Uterus (tissue), 4 donors: ENCODE results near the gene HMOX2. TPM values are rescaled to one million over a fixed set of nuclear protein-coding genes. Genes with fewer than 3 reads are reported as not detected.

Source experiments
- DNase-seq, 2 donors: peaks; one replicate each; pipeline ENCODE4 v3.0.0-alpha.2; 2019 to 2020
- H3K27ac ChIP-seq, 2 donors: fragments of 200-600 bp; sonication (generic); 1 replicate in 1 of 2; 2 replicates in 1 of 2; pipeline ENCODE4 v1.5.1; 2016 to 2018
- H3K27me3 ChIP-seq, 2 donors: fragments of 200-600 bp; sonication (generic); one replicate each; pipeline ENCODE4 v1.5.1; 2018 to 2019; ENCODE audit warnings: control low read depth in 1 of 2
- H3K36me3 ChIP-seq, 2 donors: fragments of 200-600 bp; sonication (generic); one replicate each; pipeline ENCODE4 v1.5.1; 2019; ENCODE audit warnings: control low read depth in 1 of 2
- H3K4me1 ChIP-seq, 2 donors: fragments of 200-600 bp; sonication (generic); one replicate each; pipeline ENCODE4 v1.5.1; 2018 to 2019; ENCODE audit warnings: control low read depth in 1 of 2
- H3K4me3 ChIP-seq, 2 donors: fragments of 200-600 bp; sonication (generic); 1 replicate in 1 of 2; 2 replicates in 1 of 2; pipeline ENCODE4 v1.5.1; 2018 to 2019; ENCODE audit warnings: mild to moderate bottlenecking in 1 of 2
- H3K9me3 ChIP-seq, 2 donors: fragments of 200-600 bp; sonication (generic); one replicate each; pipeline ENCODE4 v1.5.1; 2019; ENCODE audit warnings: control low read depth in 1 of 2
- CTCF ChIP-seq, 4 experiments: fragments of 200-600 bp in 2 of 4; fragments of 450-650 bp in 2 of 4; sonication (generic) in 2 of 4; IDR thresholded peaks; one replicate each; pipeline ENCODE4 v1.5.1; 2016 to 2019; ENCODE audit warnings: antibody characterized with exemption in 4 of 4, mild to moderate bottlenecking in 2 of 4, moderate library complexity in 1 of 4
- POLR2A ChIP-seq, 2 donors: fragments of 450-650 bp; IDR thresholded peaks; one replicate each; pipeline ENCODE4 v1.6.1; 2016; ENCODE audit warnings: antibody characterized with exemption in 2 of 2, mild to moderate bottlenecking in 1 of 2, moderate library complexity in 1 of 2
- intact Hi-C: fragments of 100-400 bp; cut with DNase I; formaldehyde crosslinking; loops from one replicate; pipeline ENCODE4 v1.15.1; 2023; ENCODE audit warnings: low total_unique reads
- total RNA-seq, 4 donors: library from RNA; depleted of rRNA in 3 of 4; stranded (reverse); fragments of >200 nt in 3 of 4; gene quantifications; one replicate each; pipeline versions ENCODE4 v1.1.0 to v1.2.4, GENCODE V29; 2014 to 2023
- donor health status: DM: yes; HTN: yes; CAD: no.

HMOX2 gene
- total RNA-seq, 4 donors from 2014 or later: 13.2 to 43.1 (median 34.1) TPM

- Histone ChIP-seq H3K4me1 (no peaks in the 10 kb centered on the region), H3K27ac (no peak overlapping the region), H3K27me3 (no peaks in the 10 kb centered on the region), H3K9me3 (no peaks in the 10 kb centered on the region), H3K4me3 (no peak overlapping the region), H3K36me3 (no peaks in the 10 kb centered on the region)
- intact Hi-C loops: no loop called here
- TF ChIP-seq POLR2A (IDR thresholded peaks at IDR 0.05) (no peak), CTCF (IDR thresholded peaks at IDR 0.05) (no peak)
- DNase-seq: no peak
These were observed 19.6 kb downstream of the HMOX2 start for GRCh38 chr16:4495766-4496165.

- TF ChIP-seq POLR2A (IDR thresholded peaks at IDR 0.05) (no peak), CTCF (IDR thresholded peaks at IDR 0.05) (no peak)
- no peak for DNase-seq
- Histone ChIP-seq H3K27ac (no peak overlapping the region), H3K27me3 (no peaks in the 10 kb centered on the region), H3K4me1 (peaks cover 0 to 3% of the 10 kb centered on the region in 2 donors), H3K9me3 (no peaks in the 10 kb centered on the region), H3K36me3 (no peaks in the 10 kb centered on the region), H3K4me3 (no peak overlapping the region)
- intact Hi-C loops: no loop called here
These were observed 20.1 kb downstream of the HMOX2 start for GRCh38 chr16:4496305-4496704.

GRCh38 chr16:4498546-4499195, 22.5 kb downstream of the HMOX2 start:
- intact Hi-C loops: no loop called here
- DNase-seq: no peak
- H3K36me3 ChIP-seq: no peaks in the 10 kb centered on the region

GRCh38 chr16:4499196-4499555, 23.0 kb downstream of the HMOX2 start:
- DNase-seq: no peak
- H3K4me1 ChIP-seq: peaks cover 0 to 6% of the 10 kb centered on the region in 2 donors

More at GRCh38 chr16:4498546-4499195, 22.5 kb downstream of the HMOX2 start:
- Histone ChIP-seq H3K27me3 (no peaks in the 10 kb centered on the region), H3K4me3 (no peak overlapping the region), H3K27ac (no peak overlapping the region), H3K4me1 (peaks cover 0 to 6% of the 10 kb centered on the region in 2 donors), H3K9me3 (no peaks in the 10 kb centered on the region)
- TF ChIP-seq POLR2A (IDR thresholded peaks at IDR 0.05): no peak
- no peak for TF ChIP-seq CTCF (IDR thresholded peaks at IDR 0.05)

More at GRCh38 chr16:4499196-4499555, 23.0 kb downstream of the HMOX2 start:
- TF ChIP-seq CTCF (IDR thresholded peaks at IDR 0.05) (no peak), POLR2A (IDR thresholded peaks at IDR 0.05) (no peak)
- no peaks in the 10 kb centered on the region for H3K9me3 ChIP-seq
- no peak overlapping the region for H3K4me3 ChIP-seq
- no peaks in the 10 kb centered on the region for H3K27me3 ChIP-seq
- H3K27ac ChIP-seq: no peak overlapping the region
- intact Hi-C loops: no loop called here
- H3K36me3 ChIP-seq: no peaks in the 10 kb centered on the region
